NCI-H774 (cell line): ENCODE data around the gene NTSR2.

ENCODE experiments used
- DNase-seq: peaks from one replicate; lab custom pipeline; 2025; lab: John Stamatoyannopoulos, UW

NTSR2 gene

GRCh38 chr2:11628675-11629074 lies 41.3 kb downstream of the NTSR2 start:
- no peak for DNase-seq

DNA sequence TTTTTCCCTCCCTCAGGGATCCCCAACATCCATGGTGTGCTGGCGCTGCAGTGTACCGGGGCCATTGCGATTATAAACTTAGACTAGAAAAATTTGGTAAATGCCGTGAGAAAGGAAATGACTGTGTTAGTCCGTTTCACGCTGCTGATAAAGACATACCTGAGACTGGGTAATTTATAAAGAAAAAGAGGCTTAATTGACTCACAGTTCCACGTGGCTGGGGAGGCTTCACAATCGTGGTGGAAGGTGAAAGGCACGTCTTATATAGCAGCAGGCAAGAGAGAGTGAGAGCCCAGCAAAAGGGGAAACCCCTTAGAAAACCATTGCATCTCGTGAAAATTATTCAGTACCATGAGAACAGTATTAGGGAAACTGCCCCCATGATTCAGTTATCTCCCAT lies 44.3 kb downstream of the NTSR2 start:
- DNase-seq, result no peak

- no peak for DNase-seq
Observed at GRCh38 chr2:11624893-11625292, 45.1 kb downstream of the NTSR2 start.

DNA sequence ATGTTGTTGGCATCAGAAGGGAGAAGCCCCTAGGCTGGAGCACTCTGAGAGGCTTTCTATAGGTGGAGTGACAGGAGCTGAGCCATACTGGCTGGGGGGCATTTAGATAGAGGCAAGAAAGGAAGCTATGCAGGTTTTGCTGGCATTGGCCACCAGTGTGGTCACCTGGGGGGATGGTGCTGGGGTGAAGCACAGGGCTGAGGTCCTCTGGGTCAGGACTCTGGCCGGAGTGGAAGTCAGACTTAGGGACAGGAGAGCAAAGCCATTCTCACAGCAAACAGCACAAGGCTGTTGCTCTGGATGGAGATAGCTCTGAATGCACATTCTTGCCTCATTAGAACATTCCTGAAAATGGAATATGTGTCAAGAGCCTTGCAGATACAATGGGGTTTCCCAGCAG lies 47.4 kb downstream of the NTSR2 start:
- no peak for DNase-seq

DNA sequence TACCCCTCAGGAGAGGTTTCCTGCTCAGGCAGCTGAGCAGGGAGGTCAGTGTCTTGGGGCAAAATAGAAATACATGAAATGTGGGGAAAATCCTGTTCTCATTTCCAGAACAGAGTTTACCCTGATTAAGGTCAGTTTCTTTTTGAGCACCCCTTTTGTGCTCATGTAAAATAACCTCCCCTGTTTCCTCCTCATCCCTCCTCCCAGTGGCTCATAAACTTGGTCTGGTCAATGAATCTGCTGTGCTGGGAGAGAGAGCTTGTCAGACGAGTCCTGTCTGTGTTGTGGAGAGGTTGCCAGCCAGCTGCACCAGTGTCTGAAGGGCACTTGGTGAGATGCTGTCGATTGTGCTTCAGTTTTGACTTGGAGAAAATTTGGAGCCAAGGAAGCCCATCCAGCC lies 48.6 kb downstream of the NTSR2 start:
- no peak for DNase-seq

DNA sequence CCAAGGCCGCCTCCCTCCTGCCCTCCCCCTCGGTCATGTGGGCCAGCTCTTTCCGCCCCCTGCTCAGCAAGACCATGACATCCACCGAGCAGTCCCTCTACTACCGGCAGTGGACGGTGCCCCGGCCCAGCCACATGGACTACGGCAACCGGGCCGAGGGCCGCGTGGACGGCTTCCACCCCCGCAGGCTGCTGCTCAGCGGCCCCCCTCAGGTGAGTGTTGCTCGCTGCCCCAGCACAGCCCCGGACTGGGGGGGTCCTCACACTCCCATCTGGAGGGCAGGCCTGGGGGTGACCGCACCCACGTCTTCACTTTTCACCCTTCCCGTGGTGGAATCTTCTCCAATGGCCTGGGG lies 51.3 kb downstream of the NTSR2 start:
- no peak for DNase-seq

- DNase-seq, result no peak
Observed at GRCh38 chr2:11617984-11618707, 51.8 kb downstream of the NTSR2 start.

DNA sequence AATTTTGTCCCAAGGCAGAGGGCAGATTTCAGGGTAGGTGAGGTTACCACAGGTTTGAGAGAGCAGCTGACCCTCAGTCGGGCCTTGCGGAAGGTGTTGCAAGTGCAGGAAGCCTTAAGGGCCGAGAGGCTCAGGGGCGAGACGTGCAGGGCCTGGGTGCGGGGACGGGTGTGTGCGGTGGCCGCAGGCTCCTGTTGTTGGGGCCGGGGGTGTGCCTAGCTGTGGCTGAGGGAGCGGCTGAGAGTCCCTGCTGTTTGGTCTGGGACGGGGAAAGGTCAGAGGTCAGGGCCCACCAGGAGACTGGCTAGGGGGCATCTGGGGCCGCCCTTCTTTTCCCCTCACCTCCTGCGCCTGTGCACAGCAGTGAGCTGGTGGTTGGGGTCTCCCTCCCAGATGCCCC lies 52.5 kb downstream of the NTSR2 start:
- DNase-seq, result no peak

- no peak for DNase-seq
Observed at GRCh38 chr2:11616851-11617415, 53.1 kb downstream of the NTSR2 start.

- no peak for DNase-seq
Observed at GRCh38 chr2:11616097-11616687, 53.8 kb downstream of the NTSR2 start.

DNA sequence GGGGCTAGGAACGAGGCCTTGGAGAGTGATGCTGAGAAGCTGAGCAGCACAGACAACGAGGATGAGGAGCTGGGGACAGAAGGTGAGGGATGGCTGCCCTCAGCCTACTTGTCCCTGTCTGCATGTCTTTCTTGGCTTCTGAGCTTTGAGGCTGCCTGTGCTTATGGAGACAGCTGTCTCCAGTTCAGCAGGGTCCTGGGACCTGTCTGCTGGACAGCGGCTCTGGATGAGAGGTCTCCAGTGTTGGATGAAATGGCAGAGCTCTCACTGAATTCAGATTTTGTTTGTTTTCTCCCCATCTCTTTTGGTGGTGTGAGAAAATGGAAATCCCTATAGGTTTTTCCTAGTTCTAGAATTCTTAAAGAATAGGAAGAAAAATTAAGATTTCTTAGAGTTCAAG lies 54.8 kb downstream of the NTSR2 start:
- no peak for DNase-seq

DNA sequence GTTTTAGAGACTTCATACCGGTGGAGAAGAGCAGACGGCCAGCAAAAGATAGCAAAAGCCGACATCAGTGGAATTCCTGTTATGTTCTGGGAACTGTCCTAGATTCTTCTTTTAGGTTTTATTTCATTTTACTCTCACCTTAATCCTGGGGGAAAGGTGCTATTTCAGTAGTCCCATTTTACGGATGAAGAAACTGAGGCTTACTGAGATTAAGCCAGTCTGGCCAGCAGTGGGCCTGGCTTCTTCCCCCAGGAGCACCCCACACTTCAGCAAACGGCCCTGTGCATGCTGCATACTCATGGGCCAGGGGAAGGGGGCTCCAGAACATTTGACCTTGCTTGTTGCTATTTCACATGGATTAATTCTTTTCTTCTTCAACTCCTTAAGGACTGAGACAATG lies 56.7 kb downstream of the NTSR2 start:
- no peak for DNase-seq

DNA sequence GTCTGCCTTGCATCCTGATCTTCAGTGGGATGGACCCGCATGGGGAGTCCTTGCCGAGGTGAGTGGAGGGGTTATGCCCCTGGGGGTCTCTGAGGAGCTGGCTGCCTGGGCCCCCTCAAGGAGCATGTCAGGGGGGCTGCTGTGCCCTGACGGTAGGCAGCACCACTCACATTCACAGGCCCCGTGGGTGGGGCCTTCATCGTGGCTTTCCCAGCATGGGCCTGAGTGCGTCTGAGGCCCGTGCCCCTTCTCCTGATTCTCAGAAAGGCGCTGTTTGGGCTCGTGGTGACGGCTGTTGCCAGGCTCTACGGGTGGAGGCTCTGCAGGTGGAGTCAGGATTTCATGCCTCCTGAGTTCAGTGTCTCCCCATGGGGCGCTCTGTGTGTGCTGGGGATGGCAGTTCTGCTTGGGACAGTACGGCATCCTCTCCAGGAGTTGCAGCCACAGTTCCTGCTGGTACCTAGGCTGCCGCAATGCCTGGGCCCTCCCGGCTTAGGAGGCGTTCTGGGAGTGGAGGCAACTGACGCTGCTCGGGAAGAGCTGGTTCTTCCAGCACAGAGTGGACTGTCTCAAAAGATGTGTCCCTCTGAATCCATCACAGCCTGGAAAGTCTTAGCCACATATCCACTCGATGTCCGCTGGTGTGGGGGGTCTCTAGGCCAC lies 57.3 kb downstream of the NTSR2 start:
- DNase-seq, result no peak

DNA sequence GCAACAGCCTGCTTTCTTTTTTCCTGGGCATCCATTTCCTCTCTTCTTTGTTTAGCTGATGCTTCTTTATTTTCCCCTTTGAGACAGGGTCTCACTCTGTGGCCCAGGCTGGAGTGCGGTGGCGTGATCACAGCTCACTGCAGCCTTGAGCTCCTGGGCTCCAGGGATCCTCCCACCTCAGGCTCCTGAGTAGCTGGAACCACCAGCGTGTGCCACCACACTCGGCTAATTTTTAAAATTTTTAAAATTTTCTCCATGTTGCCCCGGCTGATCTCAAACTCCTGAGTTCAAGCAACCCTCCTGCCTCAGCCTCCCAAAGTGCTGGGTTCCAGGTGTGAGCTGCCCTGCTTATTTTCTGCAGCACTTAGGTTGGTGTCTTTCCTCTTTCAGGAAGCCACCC lies 58.7 kb downstream of the NTSR2 start:
- no peak for DNase-seq

- no peak for DNase-seq
Observed at GRCh38 chr2:11610624-11611242, 59.3 kb downstream of the NTSR2 start.
